OCI-LY1 (cell line): ENCODE results near the gene SNRNP35.
"Not testable (repeated sequence)": the region's sequence is repeated elsewhere in the genome, so short reads cannot be mapped to it uniquely, and the experiment has no call there.

Experiments used
- H2AFZ ChIP-seq: fragments of 200-600 bp; sonication (generic), shearing (Covaris generic); 2 replicates; pipeline ENCODE4 v1.6.0; 2014; ENCODE audit warnings: antibody characterized with exemption, mild to moderate bottlenecking, low read length
- H3F3A ChIP-seq: fragments of 200-600 bp; sonication (generic), shearing (Covaris generic); 2 replicates; pipeline ENCODE4 v1.6.0; 2014; ENCODE audit warnings: mild to moderate bottlenecking, antibody characterized with exemption, low read length, moderate library complexity; ENCODE audit not compliant: insufficient read depth
- H3K27ac ChIP-seq: fragments of 200-600 bp; sonication (generic); 2 replicates; pipeline ENCODE4 v1.5.1; 2014; ENCODE audit warnings: low read length, mixed run types, mild to moderate bottlenecking, low read depth; ENCODE audit not compliant: poor library complexity, severe bottlenecking
- H3K27me3 ChIP-seq: fragments of 200-600 bp; sonication (generic); 2 replicates; pipeline ENCODE4 v1.6.0; 2014; ENCODE audit warnings: antibody characterized with exemption, mild to moderate bottlenecking, low read length, moderate library complexity; ENCODE audit not compliant: insufficient read depth
- H3K36me3 ChIP-seq: fragments of 200-600 bp; sonication (generic); 2 replicates; pipeline ENCODE4 v1.6.1; 2014; ENCODE audit warnings: mild to moderate bottlenecking, antibody characterized with exemption, low read length, moderate library complexity, mixed read lengths; ENCODE audit not compliant: insufficient read depth
- H3K4me1 ChIP-seq: fragments of 200-600 bp; sonication (generic); 2 replicates; pipeline ENCODE4 v1.5.1; 2014; ENCODE audit warnings: mild to moderate bottlenecking, low read length, moderate library complexity; ENCODE audit not compliant: insufficient read depth, severe bottlenecking
- H3K4me2 ChIP-seq: fragments of 200-600 bp; sonication (generic), shearing (Covaris generic); 2 replicates; pipeline ENCODE4 v1.6.1; 2014; ENCODE audit warnings: low read length
- H3K4me3 ChIP-seq: fragments of 200-600 bp; sonication (generic); 2 replicates; pipeline ENCODE4 v1.5.1; 2014; ENCODE audit warnings: low read length, low read depth, mild to moderate bottlenecking, mixed read lengths; ENCODE audit not compliant: poor library complexity, severe bottlenecking
- H3K79me2 ChIP-seq: fragments of 200-600 bp; shearing (Covaris generic); 2 replicates; pipeline ENCODE4 v1.6.1; 2016; ENCODE audit warnings: mixed run types, low read length, mixed read lengths; ENCODE audit not compliant: insufficient read depth
- H3K9ac ChIP-seq: fragments of 200-600 bp; sonication (generic), shearing (Covaris generic); 2 replicates; pipeline ENCODE4 v1.6.1; 2014; ENCODE audit warnings: mild to moderate bottlenecking, low read length, mixed read lengths
- H3K9me2 ChIP-seq: fragments of 200-600 bp; sonication (generic), shearing (Covaris generic); 2 replicates; pipeline ENCODE4 v1.6.1; 2014; ENCODE audit warnings: low read depth, mild to moderate bottlenecking, low read length, mixed read lengths
- H3K9me3 ChIP-seq: fragments of 200-600 bp; shearing (Covaris generic); 2 replicates; pipeline ENCODE4 v1.6.1; 2014; ENCODE audit warnings: low read length, mixed read lengths
- H4K20me1 ChIP-seq: fragments of 200-600 bp; sonication (generic), shearing (Covaris generic); 2 replicates; pipeline ENCODE4 v1.6.0; 2016; ENCODE audit warnings: mild to moderate bottlenecking, low read length; ENCODE audit not compliant: insufficient read depth
- EZH2 ChIP-seq: fragments of 200-600 bp; sonication (generic), shearing (Covaris generic); IDR thresholded peaks from 2 replicates; pipeline ENCODE4 v1.8.0; 2017; ENCODE audit warnings: borderline replicate concordance, mixed run types, mild to moderate bottlenecking, antibody characterized with exemption, low read length, moderate library complexity, mixed read lengths
- TF ChIP-seq, protein P1 (sequence below): fragments of 200-600 bp; sonication (generic), shearing (Covaris generic); IDR thresholded peaks from 2 replicates; pipeline ENCODE4 v1.5.1; 2017; ENCODE audit warnings: mild to moderate bottlenecking, antibody characterized with exemption, low read length, moderate library complexity, mixed read lengths

Gene SNRNP35

DNA sequence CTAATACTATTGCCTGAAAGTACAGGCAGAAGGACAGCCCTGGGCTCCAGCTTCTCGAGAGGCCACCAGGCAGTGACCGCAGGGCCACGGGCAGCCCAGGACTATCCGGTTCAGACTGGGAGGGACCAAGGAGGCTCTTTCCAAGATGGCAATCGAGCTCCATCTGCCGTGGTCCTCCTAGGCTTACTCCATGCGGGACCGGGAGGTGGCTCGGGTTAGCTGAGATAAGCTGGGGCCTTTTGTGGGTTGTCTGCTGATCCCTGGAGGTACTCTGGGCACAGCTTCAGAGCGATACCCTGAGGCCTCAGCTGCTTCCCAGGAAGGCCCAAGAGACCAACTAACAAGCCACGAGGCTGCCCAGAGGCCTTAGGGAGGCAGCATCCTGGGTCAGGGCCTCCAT is 33.1 kb downstream of the SNRNP35 start:
- no peak overlapping the region for H3K4me3 ChIP-seq
- no peak for TF ChIP-seq EZH2
- TF ChIP-seq, protein P1, sequence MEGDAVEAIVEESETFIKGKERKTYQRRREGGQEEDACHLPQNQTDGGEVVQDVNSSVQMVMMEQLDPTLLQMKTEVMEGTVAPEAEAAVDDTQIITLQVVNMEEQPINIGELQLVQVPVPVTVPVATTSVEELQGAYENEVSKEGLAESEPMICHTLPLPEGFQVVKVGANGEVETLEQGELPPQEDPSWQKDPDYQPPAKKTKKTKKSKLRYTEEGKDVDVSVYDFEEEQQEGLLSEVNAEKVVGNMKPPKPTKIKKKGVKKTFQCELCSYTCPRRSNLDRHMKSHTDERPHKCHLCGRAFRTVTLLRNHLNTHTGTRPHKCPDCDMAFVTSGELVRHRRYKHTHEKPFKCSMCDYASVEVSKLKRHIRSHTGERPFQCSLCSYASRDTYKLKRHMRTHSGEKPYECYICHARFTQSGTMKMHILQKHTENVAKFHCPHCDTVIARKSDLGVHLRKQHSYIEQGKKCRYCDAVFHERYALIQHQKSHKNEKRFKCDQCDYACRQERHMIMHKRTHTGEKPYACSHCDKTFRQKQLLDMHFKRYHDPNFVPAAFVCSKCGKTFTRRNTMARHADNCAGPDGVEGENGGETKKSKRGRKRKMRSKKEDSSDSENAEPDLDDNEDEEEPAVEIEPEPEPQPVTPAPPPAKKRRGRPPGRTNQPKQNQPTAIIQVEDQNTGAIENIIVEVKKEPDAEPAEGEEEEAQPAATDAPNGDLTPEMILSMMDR, result no peak
- H3K9me2 ChIP-seq, result no peaks in the 10 kb centered on the region
- H3K4me1 ChIP-seq, result no peaks in the 10 kb centered on the region
- H4K20me1 ChIP-seq, result no peaks in the 10 kb centered on the region
- no peaks in the 10 kb centered on the region for H3K9me3 ChIP-seq
- H3K27me3 ChIP-seq, result no peaks in the 10 kb centered on the region
- no peaks in the 10 kb centered on the region for H3K36me3 ChIP-seq
- no peaks in the 10 kb centered on the region for H3F3A ChIP-seq
- no peak overlapping the region for H3K27ac ChIP-seq
- H3K4me2 ChIP-seq, result no peak overlapping the region
- no peak overlapping the region for H3K9ac ChIP-seq
- no peak overlapping the region for H2AFZ ChIP-seq
- no peaks in the 10 kb centered on the region for H3K79me2 ChIP-seq

DNA sequence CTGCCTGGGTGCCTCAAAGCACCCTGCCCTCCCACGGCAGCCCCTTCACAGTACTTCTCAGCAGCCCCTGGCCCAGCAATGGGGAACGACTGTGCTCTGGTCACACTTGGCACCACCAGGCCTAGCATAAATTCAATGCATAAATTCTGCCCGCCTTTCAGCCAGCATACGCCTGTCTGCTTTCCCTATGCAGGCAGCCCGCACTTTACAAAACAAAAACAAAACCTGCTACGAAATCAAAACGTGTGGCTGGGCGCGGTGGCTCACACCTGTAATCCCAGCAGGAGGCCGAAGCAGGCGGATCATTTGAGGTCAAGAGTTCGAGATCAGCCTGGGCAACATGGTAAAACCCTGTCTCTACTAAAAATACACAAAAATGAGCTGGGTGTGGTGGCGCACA is 33.5 kb downstream of the SNRNP35 start:
- Histone ChIP-seq H3K79me2 (no peaks in the 10 kb centered on the region), H3K36me3 (no peaks in the 10 kb centered on the region), H3K9ac (no peak overlapping the region), H3K27ac (no peak overlapping the region), H3K27me3 (no peaks in the 10 kb centered on the region), H3K9me3 (no peaks in the 10 kb centered on the region), H3K4me2 (no peak overlapping the region), H3K4me3 (no peak overlapping the region), H3F3A (no peaks in the 10 kb centered on the region), H4K20me1 (no peaks in the 10 kb centered on the region), H3K9me2 (no peaks in the 10 kb centered on the region), H3K4me1 (no peaks in the 10 kb centered on the region), H2AFZ (no peak overlapping the region)
- TF ChIP-seq, protein P1, result no peak
- TF ChIP-seq EZH2, result no peak

DNA sequence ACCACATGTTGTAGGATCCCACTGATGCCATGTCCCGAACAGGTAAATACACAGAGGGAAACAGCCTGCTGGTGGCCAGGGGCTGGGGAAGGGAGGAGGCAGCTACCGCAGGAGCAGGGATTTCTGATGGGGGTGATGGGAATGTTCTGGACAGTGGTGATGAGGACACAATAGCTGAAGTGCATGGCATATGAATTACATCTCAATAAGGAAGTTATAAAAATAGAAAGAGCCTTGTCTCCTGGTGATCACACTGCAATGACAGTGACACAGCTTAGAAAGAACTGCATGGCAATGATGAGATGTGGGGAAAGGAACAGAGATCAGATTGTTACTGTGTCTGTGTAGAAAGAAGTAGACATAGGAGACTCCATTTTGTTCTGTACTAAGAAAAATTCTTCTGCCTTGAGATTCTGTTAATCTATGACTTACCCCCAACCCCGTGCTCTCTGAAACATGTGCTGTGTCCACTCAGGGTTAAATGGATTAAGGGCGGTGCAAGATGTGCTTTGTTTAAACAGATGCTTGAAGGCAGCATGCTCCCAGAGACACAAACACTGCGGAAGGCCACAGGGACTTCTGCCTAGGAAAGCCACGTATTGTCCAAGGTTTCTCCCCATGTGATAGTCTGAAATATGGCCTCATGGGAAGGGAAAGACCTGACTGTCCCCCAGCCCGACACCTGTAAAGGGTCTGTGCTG is 34.5 kb downstream of the SNRNP35 start:
- H3K4me2 ChIP-seq, H3K27ac ChIP-seq, H3K4me3 ChIP-seq, H3K9me2 ChIP-seq, H3K27me3 ChIP-seq, H3K36me3 ChIP-seq, H2AFZ ChIP-seq, H3K79me2 ChIP-seq, H3F3A ChIP-seq, H4K20me1 ChIP-seq, H3K9me3 ChIP-seq, H3K9ac ChIP-seq, H3K4me1 ChIP-seq: not testable (repeated sequence)
